ENCODE results near the gene EXOC6B.

The EXOC6B gene

GRCh38 chr2:72825257-72826155, at the start of gene EXOC6B:
EXOC6B (minus strand) TSS chr2:72826033.
- Histone ChIP-seq H3K27ac (no peak within 1 kb of the TSS), H3K9me3 (ENCODE audit: low read depth, low read length) (0 out of 2 replicates have a peak, but pooled peaks cover 3% of the 10 kb centered on the region), H3K4me3 (peak within 1 kb of the TSS; percentile 91), H3K36me3 (ENCODE audit: insufficient read depth, low read length) (peaks cover 6% of the 10 kb centered on the region; the same call in 1 of the 2 replicates), H3K9ac (ENCODE audit: insufficient read length) (peak within 1 kb of the TSS; percentile 78)
- peak; percentile 39 for DNase-seq (ENCODE audit: low read depth, low spot score)
- no peak for TF ChIP-seq FOXP2 (optimal IDR thresholded peaks at IDR 0.05; ENCODE audit: control extremely low read depth, extremely low read length, insufficient read depth)
- peak; percentile 87 for TF ChIP-seq POLR2AphosphoS5 (IDR thresholded peaks at IDR 0.05; ENCODE audit: borderline replicate concordance, low read depth, low read length)
- no peak for TF ChIP-seq EZH2 (IDR thresholded peaks at IDR 0.05)

DNA sequence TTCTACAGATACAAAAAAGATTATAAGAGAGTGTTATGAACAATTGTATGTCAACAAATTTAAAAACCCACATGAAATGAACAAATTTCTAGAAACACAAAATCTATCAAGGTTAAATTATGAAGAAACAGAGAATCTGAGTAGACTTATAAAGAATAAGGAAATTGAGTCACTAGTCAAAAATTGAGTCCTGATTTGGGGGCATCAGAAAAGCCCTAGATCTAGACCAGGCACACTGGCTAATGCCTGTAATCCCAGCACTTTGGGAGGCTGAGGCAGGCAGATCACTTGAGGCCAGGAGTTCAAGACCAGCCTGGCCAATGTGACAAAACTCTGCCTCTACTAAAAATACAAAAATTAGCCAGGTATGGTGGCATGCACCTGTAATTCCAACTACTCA, 46.0 kb upstream of the EXOC6B start:
- TF ChIP-seq FOXP2 (optimal IDR thresholded peaks at IDR 0.05; ENCODE audit: control extremely low read depth, extremely low read length, insufficient read depth) (no peak), POLR2AphosphoS5 (IDR thresholded peaks at IDR 0.05; ENCODE audit: borderline replicate concordance, low read depth, low read length) (no peak), EZH2 (IDR thresholded peaks at IDR 0.05) (no peak)
- Histone ChIP-seq H3K4me3 (no peak overlapping the region), H3K36me3 (ENCODE audit: insufficient read depth, low read length) (no peaks in the 10 kb centered on the region), H3K27ac (no peak overlapping the region), H3K9me3 (ENCODE audit: low read depth, low read length) (no peaks in the 10 kb centered on the region), H3K9ac (ENCODE audit: insufficient read length) (no peak overlapping the region)
- no peak for DNase-seq (ENCODE audit: low read depth, low spot score)

- Histone ChIP-seq H3K9ac (ENCODE audit: insufficient read length) (no peak overlapping the region), H3K27ac (no peak overlapping the region), H3K36me3 (ENCODE audit: insufficient read depth, low read length) (no peaks in the 10 kb centered on the region), H3K9me3 (ENCODE audit: low read depth, low read length) (no peaks in the 10 kb centered on the region), H3K4me3 (no peak overlapping the region)
- DNase-seq (ENCODE audit: low read depth, low spot score): no peak
- TF ChIP-seq POLR2AphosphoS5 (IDR thresholded peaks at IDR 0.05; ENCODE audit: borderline replicate concordance, low read depth, low read length): no peak
- TF ChIP-seq FOXP2 (optimal IDR thresholded peaks at IDR 0.05; ENCODE audit: control extremely low read depth, extremely low read length, insufficient read depth): no peak
- TF ChIP-seq EZH2 (IDR thresholded peaks at IDR 0.05): no peak
Observed at GRCh38 chr2:72871060-72871459, 45.2 kb upstream of the EXOC6B start.

- no peaks in the 10 kb centered on the region for H3K9me3 ChIP-seq (ENCODE audit: low read depth, low read length)
- TF ChIP-seq POLR2AphosphoS5 (IDR thresholded peaks at IDR 0.05; ENCODE audit: borderline replicate concordance, low read depth, low read length): no peak
- TF ChIP-seq FOXP2 (optimal IDR thresholded peaks at IDR 0.05; ENCODE audit: control extremely low read depth, extremely low read length, insufficient read depth): no peak
- no peak for TF ChIP-seq EZH2 (IDR thresholded peaks at IDR 0.05)
- H3K27ac ChIP-seq: no peak overlapping the region
- no peak for DNase-seq (ENCODE audit: low read depth, low spot score)
- no peaks in the 10 kb centered on the region for H3K36me3 ChIP-seq (ENCODE audit: insufficient read depth, low read length)
- no peak overlapping the region for H3K4me3 ChIP-seq
- H3K9ac ChIP-seq (ENCODE audit: insufficient read length): no peak overlapping the region
Observed at GRCh38 chr2:72864500-72864899, 38.7 kb upstream of the EXOC6B start.

- Histone ChIP-seq H3K27ac (no peak overlapping the region), H3K9ac (ENCODE audit: insufficient read length) (no peak overlapping the region), H3K36me3 (ENCODE audit: insufficient read depth, low read length) (no peaks in the 10 kb centered on the region), H3K4me3 (peak overlapping the region; percentile 54), H3K9me3 (ENCODE audit: low read depth, low read length) (no peaks in the 10 kb centered on the region)
- TF ChIP-seq EZH2 (IDR thresholded peaks at IDR 0.05) (no peak), POLR2AphosphoS5 (IDR thresholded peaks at IDR 0.05; ENCODE audit: borderline replicate concordance, low read depth, low read length) (no peak), FOXP2 (optimal IDR thresholded peaks at IDR 0.05; ENCODE audit: control extremely low read depth, extremely low read length, insufficient read depth) (no peak)
- no peak for DNase-seq (ENCODE audit: low read depth, low spot score)
Observed at GRCh38 chr2:72863046-72863445, 37.2 kb upstream of the EXOC6B start.

- Histone ChIP-seq H3K27ac (no peak overlapping the region), H3K36me3 (ENCODE audit: insufficient read depth, low read length) (no peaks in the 10 kb centered on the region), H3K9ac (ENCODE audit: insufficient read length) (no peak overlapping the region), H3K9me3 (ENCODE audit: low read depth, low read length) (no peaks in the 10 kb centered on the region), H3K4me3 (peak overlapping the region; percentile 54)
- TF ChIP-seq FOXP2 (optimal IDR thresholded peaks at IDR 0.05; ENCODE audit: control extremely low read depth, extremely low read length, insufficient read depth) (no peak), EZH2 (IDR thresholded peaks at IDR 0.05) (no peak), POLR2AphosphoS5 (IDR thresholded peaks at IDR 0.05; ENCODE audit: borderline replicate concordance, low read depth, low read length) (no peak)
- peak; percentile 68 for DNase-seq (ENCODE audit: low read depth, low spot score)
Observed at GRCh38 chr2:72862239-72862988, 36.6 kb upstream of the EXOC6B start.

GRCh38 chr2:72859831-72860262, 34.0 kb upstream of the EXOC6B start:
- Histone ChIP-seq H3K4me3 (no peak overlapping the region), H3K9ac (ENCODE audit: insufficient read length) (no peak overlapping the region), H3K9me3 (ENCODE audit: low read depth, low read length) (no peaks in the 10 kb centered on the region), H3K27ac (no peak overlapping the region), H3K36me3 (ENCODE audit: insufficient read depth, low read length) (no peaks in the 10 kb centered on the region)
- peak; percentile 39 for DNase-seq (ENCODE audit: low read depth, low spot score)
- no peak for TF ChIP-seq EZH2 (IDR thresholded peaks at IDR 0.05)
- TF ChIP-seq POLR2AphosphoS5 (IDR thresholded peaks at IDR 0.05; ENCODE audit: borderline replicate concordance, low read depth, low read length): no peak
- TF ChIP-seq FOXP2 (optimal IDR thresholded peaks at IDR 0.05; ENCODE audit: control extremely low read depth, extremely low read length, insufficient read depth): no peak

GRCh38 chr2:72851333-72851732, 25.5 kb upstream of the EXOC6B start:
- no peak overlapping the region for H3K9ac ChIP-seq (ENCODE audit: insufficient read length)
- H3K27ac ChIP-seq: no peak overlapping the region
- no peaks in the 10 kb centered on the region for H3K9me3 ChIP-seq (ENCODE audit: low read depth, low read length)
- DNase-seq (ENCODE audit: low read depth, low spot score): no peak
- no peaks in the 10 kb centered on the region for H3K36me3 ChIP-seq (ENCODE audit: insufficient read depth, low read length)
- TF ChIP-seq EZH2 (IDR thresholded peaks at IDR 0.05) (no peak), FOXP2 (optimal IDR thresholded peaks at IDR 0.05; ENCODE audit: control extremely low read depth, extremely low read length, insufficient read depth) (no peak), POLR2AphosphoS5 (IDR thresholded peaks at IDR 0.05; ENCODE audit: borderline replicate concordance, low read depth, low read length) (no peak)
- H3K4me3 ChIP-seq: no peak overlapping the region

Measured in SK-N-MC (cell line).